HG02642 (cell line): ENCODE measurements around the gene ABCC1.
"Not testable (repeated sequence)": the region's sequence is repeated elsewhere in the genome, so short reads cannot be mapped to it uniquely, and the experiment has no call there.

Experiments
- ATAC-seq: cut with Tn5 transposase; IDR thresholded peaks from one replicate; pipeline ENCODE4 v1.9.1; 2021; ENCODE audit warnings: mild to moderate bottlenecking; ENCODE audit not compliant: unreplicated experiment, poor library complexity

Gene ABCC1

DNA sequence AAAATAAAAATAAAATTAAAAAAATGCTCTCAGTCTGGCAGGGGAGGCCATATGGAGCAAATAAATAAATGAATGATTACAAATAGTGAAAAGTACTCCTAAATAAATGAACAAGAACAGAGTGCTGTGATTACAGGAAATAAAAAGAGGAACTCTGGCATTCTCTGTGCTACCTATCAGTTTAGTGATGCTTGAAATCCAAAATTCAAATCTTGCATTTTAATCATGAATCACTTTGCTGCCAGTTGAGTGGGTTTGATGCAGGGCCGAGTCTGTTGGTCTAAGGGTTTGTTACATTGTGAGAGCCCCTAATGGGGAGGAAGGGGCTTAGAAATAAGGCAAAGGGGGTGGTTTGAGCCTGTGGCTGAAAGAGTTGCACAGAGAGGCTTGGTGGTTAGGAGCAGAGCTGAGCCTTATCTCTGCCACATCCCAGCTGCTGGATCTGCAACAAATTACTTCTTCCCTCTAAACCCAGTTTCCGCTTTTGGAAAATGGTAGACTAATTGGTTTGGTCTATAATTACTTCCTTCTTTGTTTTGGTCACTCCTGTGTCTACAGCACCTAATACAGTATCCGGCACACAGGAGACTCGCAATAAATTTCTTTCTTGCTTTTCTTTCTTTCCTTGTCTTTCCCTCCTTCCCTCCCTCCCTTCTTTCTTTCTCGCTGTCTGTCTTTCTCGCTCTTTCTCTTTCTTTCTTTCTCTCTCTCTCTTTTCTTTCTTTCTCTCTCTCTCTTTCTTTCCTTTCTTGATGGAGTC, 6.3 kb upstream of the ABCC1 start:
- ATAC-seq: no peak

- ATAC-seq: no peak
Observed at GRCh38 chr16:15946257-15947044, 3.0 kb upstream of the ABCC1 start.

- no peak for ATAC-seq
Observed at GRCh38 chr16:15947983-15948509, 1.4 kb upstream of the ABCC1 start.

DNA sequence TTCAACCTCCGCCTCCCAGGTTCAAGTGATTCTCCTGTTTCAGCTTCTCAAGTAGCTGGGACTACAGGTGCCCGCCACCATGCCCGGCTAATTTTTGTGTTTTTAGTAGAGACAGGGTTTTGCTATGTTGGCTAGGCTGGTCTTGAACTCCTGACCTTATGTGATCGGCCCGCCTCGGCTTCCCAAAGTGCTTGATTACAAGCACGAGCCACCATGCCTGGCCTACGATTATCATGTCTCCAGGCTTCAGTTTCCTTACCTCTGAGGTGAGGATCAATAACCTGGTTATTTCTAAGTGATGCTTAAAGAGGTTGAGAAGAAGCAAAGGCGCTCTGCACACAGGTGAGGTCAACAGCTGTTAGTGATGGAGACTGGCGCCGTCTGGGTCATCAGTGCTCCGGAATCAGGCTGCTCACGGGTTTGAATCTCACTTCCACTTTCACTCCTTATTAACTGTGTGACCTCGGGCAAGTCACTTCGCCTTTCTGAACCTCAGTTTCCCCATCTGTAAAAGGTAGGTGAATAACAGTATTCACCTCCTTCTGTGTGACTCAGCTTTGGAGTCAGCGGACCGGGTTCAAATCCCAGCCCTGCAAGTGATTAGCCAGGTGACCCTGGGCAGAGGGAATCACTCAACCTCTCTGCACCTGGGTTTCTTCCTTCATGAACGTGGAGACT, 745 bp upstream of the ABCC1 start:
- ATAC-seq: peak; percentile 37

- ATAC-seq: no peak
Observed at GRCh38 chr16:15950161-15950854, 892 bp downstream of the ABCC1 start.

DNA sequence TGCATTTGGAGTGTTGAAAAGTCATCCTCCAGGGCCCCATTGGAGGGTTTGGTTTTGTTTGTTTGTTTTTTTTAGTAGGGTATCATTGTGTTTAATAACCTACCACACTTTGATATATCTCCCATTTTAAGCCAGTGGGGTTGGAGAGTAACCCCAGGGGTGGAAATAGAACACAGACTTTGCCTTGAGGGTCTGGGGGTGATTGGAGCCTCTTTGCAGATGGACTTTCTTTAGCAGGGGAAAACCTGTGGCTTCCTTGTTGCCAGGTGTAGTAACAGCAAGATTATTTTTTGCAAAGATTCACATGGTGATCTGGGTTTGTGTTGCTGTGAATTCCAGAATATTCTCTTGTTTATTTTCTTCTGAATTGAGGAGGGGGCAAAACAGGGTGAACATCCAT, 1.5 kb downstream of the ABCC1 start:
- no peak for ATAC-seq

GRCh38 chr16:15951852-15952251, 2.4 kb downstream of the ABCC1 start:
- ATAC-seq: no peak

GRCh38 chr16:15952265-15952711, 2.9 kb downstream of the ABCC1 start:
- ATAC-seq: no peak

- no peak for ATAC-seq
Observed at GRCh38 chr16:15953477-15953876, 4.1 kb downstream of the ABCC1 start.

DNA sequence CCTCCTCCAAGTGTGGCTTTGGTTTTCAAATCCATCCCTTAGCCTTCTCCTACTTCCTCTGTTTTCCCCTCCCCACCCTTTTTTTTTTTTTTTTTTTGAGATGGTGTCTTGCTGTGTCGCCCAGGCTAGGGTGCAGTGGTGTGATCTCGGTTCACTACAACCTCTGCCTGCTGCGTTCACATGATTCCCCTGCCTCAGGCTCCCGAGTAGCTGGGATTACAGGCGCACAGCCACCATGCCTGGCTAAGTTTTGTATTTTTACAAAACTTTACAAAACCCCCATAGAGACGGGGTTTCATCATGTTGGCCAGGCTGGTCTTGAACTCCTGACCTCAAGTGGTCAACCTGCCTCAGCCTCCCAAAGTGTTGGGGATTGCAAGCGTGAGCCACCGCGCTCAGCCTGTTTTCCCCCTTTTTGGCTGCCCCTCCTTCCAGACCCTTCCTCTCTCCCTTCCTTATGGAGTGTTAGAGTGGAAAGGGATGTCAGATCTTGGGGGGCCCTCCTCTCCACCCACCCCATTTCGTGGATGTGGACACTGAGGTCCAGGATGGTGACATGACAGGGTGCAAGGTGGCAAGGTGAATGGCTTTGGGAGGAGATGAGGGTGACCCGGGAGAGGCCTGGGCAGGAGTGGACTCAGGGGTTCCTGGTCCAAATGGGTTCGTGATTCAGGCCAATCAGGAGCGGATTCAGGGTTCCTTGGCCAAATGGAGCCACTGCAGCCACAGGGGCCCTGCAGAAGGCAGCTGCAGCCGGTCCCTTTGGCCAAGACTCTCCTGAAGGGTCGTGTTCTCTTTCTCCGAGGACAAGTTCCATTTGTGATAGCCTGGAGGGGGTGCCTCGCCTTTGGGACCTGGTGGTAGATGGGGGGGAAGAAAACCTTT, 4.8 kb downstream of the ABCC1 start:
- ATAC-seq: no peak

DNA sequence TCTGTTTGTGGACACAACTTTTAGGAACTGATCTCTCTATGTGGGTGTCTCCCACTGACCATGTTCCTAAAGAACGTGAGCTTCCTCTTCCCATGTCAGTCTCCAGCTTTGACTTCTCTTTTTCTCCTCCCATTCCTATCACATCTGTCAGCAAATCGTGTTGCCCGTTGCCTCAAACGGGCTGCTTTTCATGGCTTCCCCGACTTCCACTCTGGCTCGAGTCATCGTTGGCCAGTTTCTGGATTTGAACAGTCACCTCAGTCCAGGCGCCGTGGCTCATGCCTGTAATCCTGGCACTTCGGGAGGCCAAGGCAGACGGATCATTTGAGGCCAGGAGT, 5.4 kb downstream of the ABCC1 start:
- no peak for ATAC-seq

DNA sequence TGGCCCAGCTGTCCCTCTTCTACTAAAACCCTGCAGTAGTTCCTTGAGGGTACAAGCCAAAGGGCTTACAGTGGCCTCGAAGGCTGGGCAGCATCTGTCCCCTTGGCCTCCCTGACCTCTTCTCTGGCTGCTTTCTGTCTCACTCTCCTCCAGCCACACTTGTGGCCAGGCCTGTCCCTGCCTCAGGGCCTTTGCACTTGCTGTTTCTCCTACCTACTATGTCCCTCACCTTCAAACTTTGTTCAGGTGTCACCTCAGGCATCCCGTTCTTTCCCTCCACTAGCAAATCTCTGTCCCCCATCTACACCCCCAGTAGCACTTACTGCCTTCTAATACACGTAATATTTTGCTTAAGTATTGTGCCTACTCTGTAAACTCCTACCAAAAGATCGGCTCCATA, 6.0 kb downstream of the ABCC1 start:
- no peak for ATAC-seq

GRCh38 chr16:15956106-15956505, 6.7 kb downstream of the ABCC1 start:
- ATAC-seq: not testable (repeated sequence)

DNA sequence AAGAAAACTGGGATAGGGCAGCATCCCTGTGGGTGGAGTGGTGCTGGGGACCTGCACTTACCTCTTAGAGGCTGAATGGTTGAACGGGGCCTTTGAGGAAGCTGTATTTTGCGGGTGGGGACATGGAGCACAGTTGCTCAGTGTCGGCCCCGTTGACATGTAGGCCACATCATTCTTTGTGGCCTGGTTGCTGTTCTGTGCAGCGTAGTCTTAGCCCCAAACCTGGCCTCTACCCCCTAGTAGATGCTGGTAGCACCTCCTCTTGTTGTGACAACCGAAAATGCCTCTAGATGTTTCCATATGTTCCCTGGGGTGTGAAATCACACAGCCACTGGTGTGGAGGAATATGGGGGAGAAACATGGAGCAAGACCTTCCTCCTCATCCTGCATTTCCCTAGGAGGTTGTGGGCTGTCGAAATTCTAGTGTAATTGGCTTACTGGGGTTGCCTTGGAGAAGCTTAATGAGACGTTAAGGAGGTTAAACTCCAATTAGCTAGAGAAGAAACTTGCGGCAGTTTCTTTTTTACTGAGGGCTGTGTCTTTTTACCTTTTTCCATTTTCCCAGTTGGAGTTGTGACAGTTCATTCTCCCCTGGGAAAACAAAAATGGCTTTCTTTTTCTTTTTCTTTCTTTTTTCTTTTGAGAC, 9.4 kb downstream of the ABCC1 start:
- no peak for ATAC-seq

- ATAC-seq: no peak
Observed at GRCh38 chr16:15960124-15960971, 10.9 kb downstream of the ABCC1 start.

GRCh38 chr16:15961060-15961511, 11.7 kb downstream of the ABCC1 start:
- ATAC-seq: no peak

DNA sequence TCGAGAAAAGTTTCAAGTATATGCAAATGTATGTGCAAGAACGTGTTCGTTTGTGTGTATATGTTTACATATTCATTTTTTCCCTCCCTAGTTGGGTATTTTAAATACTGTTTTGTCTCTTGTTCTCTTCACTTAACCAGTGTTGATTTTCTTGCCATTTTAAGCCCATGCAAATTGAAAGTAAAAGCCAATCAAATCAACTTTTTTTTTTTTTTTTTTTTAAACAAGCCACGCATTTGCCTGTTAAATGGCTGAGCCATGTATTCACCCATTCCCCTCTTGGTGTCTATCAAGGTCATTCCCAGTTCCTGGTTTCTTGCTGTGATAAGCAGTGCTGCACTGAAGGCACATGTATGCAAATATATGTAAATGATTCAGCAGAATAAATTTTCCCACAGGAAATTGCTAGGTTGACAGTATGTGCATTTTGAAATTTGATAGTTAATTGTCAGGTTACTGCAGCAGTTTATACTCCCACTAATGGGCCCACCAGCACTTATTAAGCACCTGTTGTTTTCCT, 12.2 kb downstream of the ABCC1 start:
- ATAC-seq: no peak
